Keratinocyte (primary cell): ENCODE data around the gene CBX8. TPM values are rescaled to one million over a fixed set of nuclear protein-coding genes. Genes with fewer than 3 reads are reported as not detected.

Experiments
- DNase-seq: peaks from one replicate; pipeline ENCODE4 v3.0.0-alpha.2; 2011; ENCODE audit warnings: low read depth, missing footprints, low spot score
- FAIRE-seq: peaks from 2 replicates; lab custom pipeline; 2011; peaks lifted over from hg19 to GRCh38; lab: Jason Lieb, UNC
- H2AFZ ChIP-seq: 2 replicates; pipeline ENCODE4 v1.6.0; 2012; ENCODE audit warnings: low read length, control low read depth, inconsistent platforms; ENCODE audit not compliant: control insufficient read depth
- H3K27ac ChIP-seq: 2 replicates; pipeline ENCODE4 v1.5.1; 2011; ENCODE audit warnings: low read length; ENCODE audit not compliant: control insufficient read depth, insufficient read depth
- H3K27me3 ChIP-seq: 3 replicates; pipeline ENCODE4 v1.6.0; 2011; ENCODE audit warnings: low read length; ENCODE audit not compliant: control insufficient read depth, insufficient read depth; ENCODE audit errors: extremely low read depth
- H3K36me3 ChIP-seq, 2 experiments: 2 replicates in 1 of 2; 3 replicates in 1 of 2; pipeline ENCODE4 v1.5.1; 2011; ENCODE audit warnings: low read length in 2 of 2, mild to moderate bottlenecking in 1 of 2; ENCODE audit not compliant: control insufficient read depth in 2 of 2, insufficient read depth in 2 of 2; ENCODE audit errors: extremely low read depth in 1 of 2
- H3K4me1 ChIP-seq: 3 replicates; pipeline ENCODE4 v1.5.1; 2011; ENCODE audit warnings: low read length; ENCODE audit not compliant: control insufficient read depth, insufficient read depth; ENCODE audit errors: extremely low read depth
- H3K4me2 ChIP-seq: 3 replicates; pipeline ENCODE4 v1.6.0; 2011; ENCODE audit warnings: low read depth, low read length; ENCODE audit not compliant: control insufficient read depth, insufficient read depth; ENCODE audit errors: extremely low read depth
- H3K4me3 ChIP-seq, 3 experiments: fragments of 200-600 bp in 1 of 3; sonication (generic) in 1 of 3; 2 replicates in 2 of 3; 3 replicates in 1 of 3; pipeline ENCODE4 v1.5.1; 2011 to 2016; ENCODE audit warnings: low read length in 3 of 3, mild to moderate bottlenecking in 3 of 3, control low read depth in 2 of 3, inconsistent platforms in 1 of 3, low read depth in 1 of 3, mixed read lengths in 1 of 3, mixed run types in 1 of 3, moderate library complexity in 1 of 3; ENCODE audit not compliant: control insufficient read depth in 2 of 3, insufficient read depth in 2 of 3; ENCODE audit errors: extremely low read depth in 1 of 3
- H3K79me2 ChIP-seq: 2 replicates; pipeline ENCODE4 v1.6.0; 2012; ENCODE audit warnings: low read length; ENCODE audit not compliant: control insufficient read depth, insufficient read depth
- H3K9ac ChIP-seq: 3 replicates; pipeline ENCODE4 v1.6.0; 2011; ENCODE audit warnings: low read length; ENCODE audit not compliant: control insufficient read depth, insufficient read depth; ENCODE audit errors: extremely low read depth
- H3K9me1 ChIP-seq: 3 replicates; pipeline ENCODE4 v1.6.0; 2011; ENCODE audit warnings: low read length; ENCODE audit not compliant: control insufficient read depth, insufficient read depth; ENCODE audit errors: extremely low read depth
- H3K9me3 ChIP-seq: 2 replicates; pipeline ENCODE4 v1.5.1; 2012; ENCODE audit warnings: low read depth, low read length; ENCODE audit not compliant: control insufficient read depth
- H4K20me1 ChIP-seq: 3 replicates; pipeline ENCODE4 v1.6.0; 2011; ENCODE audit warnings: low read length; ENCODE audit not compliant: control insufficient read depth, insufficient read depth; ENCODE audit errors: extremely low read depth
- EZH2 ChIP-seq: IDR thresholded peaks from one replicate; pipeline ENCODE4 v1.6.1; 2012; ENCODE audit warnings: inconsistent platforms, mild to moderate bottlenecking, low read length, moderate library complexity
- dilution Hi-C: fragments of 300-500 bp; cut with MboI; formaldehyde crosslinking; loops from one replicate; pipeline ENCODE4 v1.7.0; 2020; ENCODE audit warnings: low sequenced_read_pairs; ENCODE audit not compliant: extremely low pct_ligation_motif_present
- polyA plus RNA-seq, 5 experiments: library from polyadenylated mRNA; depleted of rRNA in 3 of 5; stranded (reverse) in 3 of 5; stranded (forward) in 1 of 5; unstranded in 1 of 5; fragments of >200 nt; gene quantifications; 1 replicate in 1 of 5; 2 replicates in 3 of 5; 3 replicates in 1 of 5; pipeline versions ENCODE4 v1.2.1 to v1.2.3, GENCODE V29; 2011 to 2012; ENCODE audit warnings: missing spikeins in 2 of 5, low read depth in 1 of 5, low replicate concordance in 1 of 5
- TF ChIP-seq, protein P1 (sequence below), 3 experiments: IDR thresholded peaks in 1 of 3; conservative IDR thresholded peaks in 1 of 3; optimal IDR thresholded peaks in 1 of 3; 2 replicates in 2 of 3; 3 replicates in 1 of 3; pipeline versions ENCODE3 to v1.5.1; 2011; ENCODE audit warnings: low read length in 3 of 3, mild to moderate bottlenecking in 3 of 3, moderate library complexity in 2 of 3, control low read depth in 1 of 3, inconsistent platforms in 1 of 3; ENCODE audit not compliant: insufficient read depth in 2 of 3; ENCODE audit errors: extremely low read depth in 1 of 3

CBX8 gene
- polyA plus RNA-seq, 1 donor (not counting 4 experiments of a cell fraction or from before 2014, with no cell fraction given), result 0.49 TPM

DNA sequence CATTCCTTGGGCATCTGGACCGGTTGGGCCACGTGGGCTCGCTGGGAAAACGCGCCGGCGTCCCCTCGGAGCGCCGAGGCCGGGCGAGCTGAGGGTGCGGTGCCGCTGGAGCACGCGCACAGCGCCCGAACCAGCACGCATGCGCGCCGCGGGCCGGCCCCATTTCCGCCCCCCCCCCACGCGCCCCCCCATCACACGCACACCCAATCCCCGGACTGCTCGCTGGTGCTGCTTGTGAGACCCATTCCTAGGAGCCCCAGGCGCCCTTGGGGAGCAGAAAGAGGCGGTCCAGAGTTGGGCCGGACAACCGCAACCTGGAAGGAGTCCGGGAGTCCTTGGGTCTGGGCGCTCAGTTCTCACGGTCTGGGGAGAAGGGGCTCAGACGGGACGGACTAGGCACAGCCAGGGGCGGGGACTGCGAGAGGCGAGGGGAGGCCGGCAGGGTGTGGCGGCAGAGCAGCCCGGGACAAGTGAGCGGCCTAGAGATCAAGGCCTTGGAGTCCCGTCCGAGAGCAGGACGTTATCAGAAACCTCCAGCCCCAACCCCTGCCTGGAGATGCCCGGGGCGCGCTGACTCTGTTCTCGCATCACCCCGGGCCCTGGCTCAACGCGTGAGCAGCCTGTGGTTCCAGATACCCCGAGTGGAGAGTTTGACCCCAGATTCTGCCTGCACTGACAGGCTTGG, 6.0 kb upstream of the CBX8 start:
- H3K4me1 ChIP-seq, result peaks cover 32% of the 10 kb centered on the region
- peak overlapping the region; percentile 17 for H3K4me2 ChIP-seq
- peaks cover 100% of the 10 kb centered on the region for H3K27me3 ChIP-seq
- no peak for TF ChIP-seq EZH2
- TF ChIP-seq, protein P1, sequence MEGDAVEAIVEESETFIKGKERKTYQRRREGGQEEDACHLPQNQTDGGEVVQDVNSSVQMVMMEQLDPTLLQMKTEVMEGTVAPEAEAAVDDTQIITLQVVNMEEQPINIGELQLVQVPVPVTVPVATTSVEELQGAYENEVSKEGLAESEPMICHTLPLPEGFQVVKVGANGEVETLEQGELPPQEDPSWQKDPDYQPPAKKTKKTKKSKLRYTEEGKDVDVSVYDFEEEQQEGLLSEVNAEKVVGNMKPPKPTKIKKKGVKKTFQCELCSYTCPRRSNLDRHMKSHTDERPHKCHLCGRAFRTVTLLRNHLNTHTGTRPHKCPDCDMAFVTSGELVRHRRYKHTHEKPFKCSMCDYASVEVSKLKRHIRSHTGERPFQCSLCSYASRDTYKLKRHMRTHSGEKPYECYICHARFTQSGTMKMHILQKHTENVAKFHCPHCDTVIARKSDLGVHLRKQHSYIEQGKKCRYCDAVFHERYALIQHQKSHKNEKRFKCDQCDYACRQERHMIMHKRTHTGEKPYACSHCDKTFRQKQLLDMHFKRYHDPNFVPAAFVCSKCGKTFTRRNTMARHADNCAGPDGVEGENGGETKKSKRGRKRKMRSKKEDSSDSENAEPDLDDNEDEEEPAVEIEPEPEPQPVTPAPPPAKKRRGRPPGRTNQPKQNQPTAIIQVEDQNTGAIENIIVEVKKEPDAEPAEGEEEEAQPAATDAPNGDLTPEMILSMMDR (optimal IDR thresholded peaks at IDR 0.05 in 1 of 3, IDR thresholded peaks at IDR 0.05 in 1 of 3, conservative IDR thresholded peaks at IDR 0.05 in 1 of 3; ENCODE audit: extremely low read depth in 1 of 3, insufficient read depth in 2 of 3, low read length in 3 of 3), result no peak
- no peaks in the 10 kb centered on the region for H3K9me1 ChIP-seq
- dilution Hi-C loops, result no loop called here
- H4K20me1 ChIP-seq, result peaks cover 3% of the 10 kb centered on the region
- no peak for FAIRE-seq
- H3K79me2 ChIP-seq, result no peaks in the 10 kb centered on the region
- no peak overlapping the region for H2AFZ ChIP-seq
- no peak overlapping the region for H3K4me3 ChIP-seq
- H3K9ac ChIP-seq, result no peak overlapping the region
- H3K36me3 ChIP-seq, result no peaks in the 10 kb centered on the region
- DNase-seq, result no peak
- H3K27ac ChIP-seq, result no peak overlapping the region
- no peaks in the 10 kb centered on the region for H3K9me3 ChIP-seq

DNA sequence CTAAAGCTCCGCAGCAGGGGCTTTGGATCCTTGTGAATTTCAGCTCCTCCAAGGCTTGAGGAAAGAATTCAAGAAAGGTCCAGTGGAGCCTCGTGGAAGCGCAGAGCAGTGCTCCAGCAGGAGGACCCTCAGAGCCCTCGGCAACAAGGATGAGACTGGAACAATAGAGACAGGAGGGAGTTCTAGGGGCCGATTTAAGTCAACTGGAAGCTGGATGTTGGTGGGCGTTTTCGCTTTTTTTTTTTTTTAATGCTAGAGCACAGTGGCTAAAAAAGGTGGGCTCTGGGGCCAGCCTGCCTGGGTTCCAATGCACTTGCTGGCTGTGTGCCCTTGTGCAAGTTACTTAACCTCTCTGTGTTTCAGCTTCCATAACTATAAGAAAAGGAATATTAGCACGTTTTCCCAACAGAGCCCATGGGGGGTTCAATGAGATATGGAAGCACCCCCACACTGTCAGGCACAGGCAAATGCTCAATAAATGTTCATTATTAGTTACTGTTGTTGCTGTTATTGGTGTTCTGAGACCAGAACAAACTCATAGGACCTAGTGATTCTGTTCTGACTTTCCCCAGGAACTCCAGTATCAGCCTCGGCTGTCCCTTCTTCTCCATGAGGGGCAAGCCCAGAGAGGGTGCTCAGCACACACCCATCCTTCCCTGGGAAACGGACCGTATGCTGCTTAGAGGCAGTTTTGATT, 5.3 kb upstream of the CBX8 start:
- TF ChIP-seq, protein P1 (optimal IDR thresholded peaks at IDR 0.05 in 1 of 3, IDR thresholded peaks at IDR 0.05 in 1 of 3, conservative IDR thresholded peaks at IDR 0.05 in 1 of 3; ENCODE audit: extremely low read depth in 1 of 3, insufficient read depth in 2 of 3, low read length in 3 of 3), result no peak
- peak; percentile 64 for TF ChIP-seq EZH2
- Histone ChIP-seq H3K9ac (no peak overlapping the region), H4K20me1 (peaks cover 3% of the 10 kb centered on the region), H3K27me3 (peaks cover 96% of the 10 kb centered on the region), H3K9me1 (no peaks in the 10 kb centered on the region), H3K4me1 (peaks cover 33% of the 10 kb centered on the region), H3K36me3 (no peaks in the 10 kb centered on the region), H3K4me3 (no peak overlapping the region), H2AFZ (no peak overlapping the region), H3K79me2 (no peaks in the 10 kb centered on the region), H3K27ac (no peak overlapping the region), H3K9me3 (no peaks in the 10 kb centered on the region), H3K4me2 (peak overlapping the region; percentile 17)
- DNase-seq (no peak), FAIRE-seq (no peak)
- dilution Hi-C loops, result no loop called here
